22Rv1 (cell line): ENCODE measurements around the gene POFUT1.

Experiments
- CTCF ChIP-seq: fragments of 450-650 bp; IDR thresholded peaks from 2 replicates; pipeline ENCODE4 v1.5.1; 2017; ENCODE audit warnings: mild to moderate bottlenecking
- ZFX ChIP-seq: fragments of 450-650 bp; IDR thresholded peaks from 2 replicates; pipeline ENCODE4 v1.6.1; 2017; ENCODE audit warnings: antibody characterized with exemption, borderline replicate concordance

GRCh38 chr20:32162351-32162750 lies 45.3 kb upstream of the POFUT1 start:
- TF ChIP-seq CTCF (no peak), ZFX (no peak)
